GM23248 (cell line): ENCODE data around the gene AKNA.

Experiments
- EZH2 ChIP-seq: fragments of 200-600 bp; sonication (generic); IDR thresholded peaks from 2 replicates; pipeline ENCODE4 v1.6.1; 2018; ENCODE audit warnings: antibody characterized with exemption, mild to moderate bottlenecking; ENCODE audit not compliant: insufficient read depth, poor library complexity, severe bottlenecking
- EZH2phosphoT487 ChIP-seq: fragments of 200-600 bp; sonication (generic); IDR thresholded peaks from 2 replicates; pipeline ENCODE4 v1.6.1; 2018; ENCODE audit warnings: antibody characterized with exemption, moderate library complexity, mild to moderate bottlenecking, low read depth; ENCODE audit not compliant: insufficient read depth

GRCh38 chr9:114409842-114410241, 22.1 kb upstream of the AKNA start:
- TF ChIP-seq EZH2 (no peak), EZH2phosphoT487 (no peak)
